Endothelial cell (in vitro differentiated cells): ENCODE data around the gene CDC42SE2. TPM values are rescaled to one million over a fixed set of nuclear protein-coding genes. Genes with fewer than 3 reads are reported as not detected.

ENCODE experiments used
- DNase-seq: peaks from one replicate; pipeline ENCODE4 v3.0.0; 2021; ENCODE audit warnings: low spot score
- H3K27ac Mint-ChIP-seq: one replicate; pipeline ENCODE4 v1.8.0; 2021; ENCODE audit warnings: mixed read lengths, inconsistent platforms; ENCODE audit not compliant: unreplicated experiment
- H3K27me3 Mint-ChIP-seq: one replicate; pipeline ENCODE4 v1.8.0; 2021; ENCODE audit warnings: mild to moderate bottlenecking, moderate library complexity, mixed read lengths, inconsistent platforms; ENCODE audit not compliant: unreplicated experiment
- H3K36me3 Mint-ChIP-seq: one replicate; pipeline ENCODE4 v1.8.0; 2021; ENCODE audit warnings: mild to moderate bottlenecking, low read depth, mixed read lengths, inconsistent platforms; ENCODE audit not compliant: unreplicated experiment
- H3K4me1 Mint-ChIP-seq: one replicate; pipeline ENCODE4 v1.8.0; 2021; ENCODE audit warnings: mild to moderate bottlenecking, mixed read lengths, inconsistent platforms; ENCODE audit not compliant: unreplicated experiment
- H3K4me3 Mint-ChIP-seq: one replicate; pipeline ENCODE4 v1.8.0; 2021; ENCODE audit warnings: mild to moderate bottlenecking, mixed read lengths, inconsistent platforms; ENCODE audit not compliant: unreplicated experiment
- H3K9me3 Mint-ChIP-seq: one replicate; pipeline ENCODE4 v1.8.0; 2021; ENCODE audit warnings: mixed read lengths, inconsistent platforms; ENCODE audit not compliant: unreplicated experiment
- total RNA-seq: library from RNA; stranded (reverse); fragmentation: NEBNext Ultra II Directional; extraction: Animal tissue kit (Norgen Biotek cat#: 25700); gene quantifications from one replicate; pipeline ENCODE4 v1.2.1, GENCODE V29; 2021; ENCODE audit not compliant: unreplicated experiment
- TF ChIP-seq, protein P1 (sequence below): fragments of 200-600 bp; sonication (generic); IDR thresholded peaks from one replicate; pipeline ENCODE4 v1.5.0; 2021; ENCODE audit warnings: antibody characterized with exemption; ENCODE audit not compliant: unreplicated experiment

Gene CDC42SE2
- total RNA-seq, 1 donor from 2014 or later, result 22.2 TPM

DNA sequence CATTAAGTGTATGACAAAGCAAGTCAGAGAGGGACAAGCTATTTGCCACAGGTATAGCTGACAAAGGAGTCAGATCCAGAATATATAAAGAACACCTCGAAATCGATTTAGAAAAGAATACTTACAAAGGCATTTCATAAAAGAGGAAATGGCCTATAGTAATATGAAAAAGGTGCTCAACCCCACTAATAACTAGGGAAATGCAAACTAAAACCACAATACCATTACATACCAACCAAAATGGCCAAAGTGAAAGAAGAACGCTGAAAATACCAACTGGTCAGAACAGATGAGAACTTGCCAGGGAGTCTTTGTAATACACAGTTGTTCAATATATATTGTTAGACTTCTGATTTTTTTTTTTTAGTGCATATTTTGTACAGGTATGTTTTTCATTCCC lies 152.9 kb downstream of the CDC42SE2 start:
- no peaks in the 10 kb centered on the region for H3K36me3 Mint-ChIP-seq
- no peak overlapping the region for H3K27ac Mint-ChIP-seq
- H3K4me1 Mint-ChIP-seq, result peaks cover 5% of the 10 kb centered on the region
- no peak for DNase-seq
- no peak overlapping the region for H3K4me3 Mint-ChIP-seq
- TF ChIP-seq, protein P1, sequence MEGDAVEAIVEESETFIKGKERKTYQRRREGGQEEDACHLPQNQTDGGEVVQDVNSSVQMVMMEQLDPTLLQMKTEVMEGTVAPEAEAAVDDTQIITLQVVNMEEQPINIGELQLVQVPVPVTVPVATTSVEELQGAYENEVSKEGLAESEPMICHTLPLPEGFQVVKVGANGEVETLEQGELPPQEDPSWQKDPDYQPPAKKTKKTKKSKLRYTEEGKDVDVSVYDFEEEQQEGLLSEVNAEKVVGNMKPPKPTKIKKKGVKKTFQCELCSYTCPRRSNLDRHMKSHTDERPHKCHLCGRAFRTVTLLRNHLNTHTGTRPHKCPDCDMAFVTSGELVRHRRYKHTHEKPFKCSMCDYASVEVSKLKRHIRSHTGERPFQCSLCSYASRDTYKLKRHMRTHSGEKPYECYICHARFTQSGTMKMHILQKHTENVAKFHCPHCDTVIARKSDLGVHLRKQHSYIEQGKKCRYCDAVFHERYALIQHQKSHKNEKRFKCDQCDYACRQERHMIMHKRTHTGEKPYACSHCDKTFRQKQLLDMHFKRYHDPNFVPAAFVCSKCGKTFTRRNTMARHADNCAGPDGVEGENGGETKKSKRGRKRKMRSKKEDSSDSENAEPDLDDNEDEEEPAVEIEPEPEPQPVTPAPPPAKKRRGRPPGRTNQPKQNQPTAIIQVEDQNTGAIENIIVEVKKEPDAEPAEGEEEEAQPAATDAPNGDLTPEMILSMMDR, result no peak
- H3K27me3 Mint-ChIP-seq, result no peaks in the 10 kb centered on the region
- H3K9me3 Mint-ChIP-seq, result no peaks in the 10 kb centered on the region

DNA sequence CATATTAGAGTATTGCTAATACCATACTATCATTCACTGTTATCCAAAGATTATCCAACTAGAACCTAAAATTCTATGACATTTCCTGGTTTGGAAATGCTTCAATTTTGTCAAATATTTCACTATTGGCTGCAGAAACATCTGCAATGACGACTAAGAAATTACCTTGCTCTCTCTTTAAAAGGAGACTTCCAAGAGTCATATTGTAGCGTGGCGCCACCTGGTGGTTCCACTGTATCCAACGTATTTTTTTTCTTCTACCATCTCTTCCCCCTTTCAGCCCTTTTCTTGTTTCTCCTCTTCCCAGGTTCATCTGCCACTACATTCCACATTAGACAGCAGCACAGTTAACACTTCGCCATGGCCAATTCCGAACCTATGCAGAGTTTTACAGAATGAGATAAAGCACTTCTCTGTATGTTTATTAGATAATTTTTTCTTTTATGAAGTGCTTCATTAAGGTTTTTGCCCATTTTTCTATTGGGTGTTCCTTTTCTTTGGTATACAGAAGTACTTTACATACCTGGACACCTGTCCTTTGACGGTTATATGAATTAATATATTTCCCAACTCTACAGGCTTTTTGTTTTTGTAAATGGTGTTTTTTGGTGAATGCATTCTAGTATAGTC lies 153.5 kb downstream of the CDC42SE2 start:
- TF ChIP-seq, protein P1, result peak; percentile 91
- DNase-seq, result peak; percentile 76
- Mint-ChIP-seq H3K27ac (no peak overlapping the region), H3K36me3 (no peaks in the 10 kb centered on the region), H3K4me1 (peaks cover 5% of the 10 kb centered on the region), H3K27me3 (no peaks in the 10 kb centered on the region), H3K4me3 (peak overlapping the region; percentile 52), H3K9me3 (no peaks in the 10 kb centered on the region)

DNA sequence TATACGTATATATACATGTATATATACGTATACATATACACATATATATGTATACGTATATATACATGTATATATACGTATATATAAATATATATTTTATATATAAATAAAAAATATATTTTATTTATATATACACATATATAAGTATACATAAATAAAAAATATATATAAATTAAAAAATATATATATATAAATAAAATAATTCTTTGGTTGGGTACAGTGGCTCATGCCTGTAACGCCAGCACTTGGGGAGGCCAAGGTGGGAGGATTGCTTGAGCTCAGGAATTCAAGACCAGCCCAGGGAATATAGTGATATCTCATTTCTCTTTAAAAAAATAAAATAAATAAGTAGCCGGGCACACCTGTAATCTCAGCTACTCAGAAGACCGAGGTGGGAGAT lies 155.0 kb downstream of the CDC42SE2 start:
- no peaks in the 10 kb centered on the region for H3K9me3 Mint-ChIP-seq
- no peaks in the 10 kb centered on the region for H3K27me3 Mint-ChIP-seq
- H3K36me3 Mint-ChIP-seq, result no peaks in the 10 kb centered on the region
- peaks cover 5% of the 10 kb centered on the region for H3K4me1 Mint-ChIP-seq
- no peak overlapping the region for H3K27ac Mint-ChIP-seq
- DNase-seq, result no peak
- TF ChIP-seq, protein P1, result no peak
- H3K4me3 Mint-ChIP-seq, result no peak overlapping the region

DNA sequence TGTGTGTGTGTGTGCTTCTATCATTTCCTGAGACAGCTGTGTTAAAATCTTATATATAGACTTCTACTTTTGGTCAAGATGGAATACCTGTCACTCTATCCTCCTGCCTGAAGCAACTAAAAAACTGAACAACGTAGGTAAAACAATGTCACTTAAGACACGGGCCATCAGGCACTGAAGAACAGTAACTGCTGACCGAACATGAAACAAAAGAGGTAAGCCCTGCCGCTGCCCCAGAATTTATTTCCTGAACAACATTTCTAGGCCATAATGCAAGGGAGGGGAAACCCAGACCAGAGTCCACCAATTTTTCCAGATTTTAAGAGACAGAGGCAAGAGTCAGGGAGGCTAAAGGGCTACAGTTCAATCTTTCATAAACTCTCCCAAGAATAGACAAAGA lies 156.0 kb downstream of the CDC42SE2 start:
- Mint-ChIP-seq H3K4me1 (peaks cover 5% of the 10 kb centered on the region), H3K27me3 (no peaks in the 10 kb centered on the region), H3K4me3 (no peak overlapping the region), H3K36me3 (no peaks in the 10 kb centered on the region), H3K27ac (peak overlapping the region; percentile 61), H3K9me3 (no peaks in the 10 kb centered on the region)
- TF ChIP-seq, protein P1, result no peak
- no peak for DNase-seq

DNA sequence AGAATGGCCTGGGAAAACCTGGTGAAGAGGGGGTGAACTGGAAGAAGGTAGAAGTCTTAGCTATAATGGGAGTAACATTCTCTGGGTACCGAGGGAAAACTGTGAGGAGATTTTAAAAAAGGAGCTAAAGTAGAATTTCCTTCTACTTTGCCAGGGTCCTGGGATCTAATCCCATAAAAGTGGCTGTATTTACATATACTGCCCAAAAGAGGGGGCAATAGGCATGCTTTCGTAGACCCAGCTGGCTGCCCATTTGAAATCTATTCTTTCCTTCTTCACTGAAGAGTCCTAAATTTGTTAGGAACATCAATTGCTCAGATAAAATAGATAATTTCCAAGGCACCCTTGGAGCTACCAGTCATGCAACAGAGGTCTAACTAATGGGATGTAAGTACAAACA lies 159.2 kb downstream of the CDC42SE2 start:
- Mint-ChIP-seq H3K4me1 (peaks cover 5% of the 10 kb centered on the region), H3K4me3 (no peak overlapping the region), H3K27me3 (no peaks in the 10 kb centered on the region), H3K27ac (no peak overlapping the region), H3K9me3 (no peaks in the 10 kb centered on the region), H3K36me3 (no peaks in the 10 kb centered on the region)
- TF ChIP-seq, protein P1, result peak; percentile 60
- peak; percentile 9 for DNase-seq
